HCT116 (cell line): ENCODE data around the gene EIF2AK3.

Source experiments
- CEBPB ChIP-seq: IDR thresholded peaks from 2 replicates; pipeline ENCODE4 v1.6.1; 2012; ENCODE audit warnings: low read depth
- FOSL1 ChIP-seq: IDR thresholded peaks from 2 replicates; pipeline ENCODE4 v1.6.1; 2012; ENCODE audit warnings: low read depth
- POLR2A ChIP-seq: IDR thresholded peaks from 2 replicates; pipeline ENCODE4 v1.7.0; 2011; ENCODE audit warnings: borderline replicate concordance; ENCODE audit not compliant: insufficient read depth, insufficient read length; ENCODE audit errors: extremely low read depth
- POLR2AphosphoS5 ChIP-seq: IDR thresholded peaks from 2 replicates; pipeline ENCODE4 v1.6.1; 2011; ENCODE audit warnings: mild to moderate bottlenecking, low read depth, low read length, moderate library complexity
- TCF7L2 ChIP-seq: IDR thresholded peaks from 2 replicates; pipeline ENCODE4 v1.7.0; 2011; ENCODE audit warnings: borderline replicate concordance, inconsistent platforms; ENCODE audit not compliant: insufficient read depth, insufficient read length; ENCODE audit errors: extremely low read depth
- ZNF274 ChIP-seq: fragments of 200-500 bp; sonication (Bioruptor generic); IDR thresholded peaks from 2 replicates; pipeline ENCODE4 v1.6.1; 2014; ENCODE audit warnings: mild to moderate bottlenecking, low read depth, low read length, inconsistent platforms
- TF ChIP-seq, protein P1 (sequence below), 3 experiments: fragments of 200-600 bp in 1 of 3; sonication (generic) in 1 of 3; IDR thresholded peaks in 2 of 3; conservative IDR thresholded peaks in 1 of 3; 2 replicates each; pipeline ENCODE4 v1.5.1; 2012 to 2017; ENCODE audit warnings: low read depth in 2 of 3, low read length in 2 of 3, antibody characterized with exemption in 1 of 3, borderline replicate concordance in 1 of 3, control low read depth in 1 of 3, mild to moderate bottlenecking in 1 of 3, mixed read lengths in 1 of 3, mixed run types in 1 of 3, moderate library complexity in 1 of 3; ENCODE audit not compliant: insufficient read depth in 1 of 3

- TF ChIP-seq, protein P1, sequence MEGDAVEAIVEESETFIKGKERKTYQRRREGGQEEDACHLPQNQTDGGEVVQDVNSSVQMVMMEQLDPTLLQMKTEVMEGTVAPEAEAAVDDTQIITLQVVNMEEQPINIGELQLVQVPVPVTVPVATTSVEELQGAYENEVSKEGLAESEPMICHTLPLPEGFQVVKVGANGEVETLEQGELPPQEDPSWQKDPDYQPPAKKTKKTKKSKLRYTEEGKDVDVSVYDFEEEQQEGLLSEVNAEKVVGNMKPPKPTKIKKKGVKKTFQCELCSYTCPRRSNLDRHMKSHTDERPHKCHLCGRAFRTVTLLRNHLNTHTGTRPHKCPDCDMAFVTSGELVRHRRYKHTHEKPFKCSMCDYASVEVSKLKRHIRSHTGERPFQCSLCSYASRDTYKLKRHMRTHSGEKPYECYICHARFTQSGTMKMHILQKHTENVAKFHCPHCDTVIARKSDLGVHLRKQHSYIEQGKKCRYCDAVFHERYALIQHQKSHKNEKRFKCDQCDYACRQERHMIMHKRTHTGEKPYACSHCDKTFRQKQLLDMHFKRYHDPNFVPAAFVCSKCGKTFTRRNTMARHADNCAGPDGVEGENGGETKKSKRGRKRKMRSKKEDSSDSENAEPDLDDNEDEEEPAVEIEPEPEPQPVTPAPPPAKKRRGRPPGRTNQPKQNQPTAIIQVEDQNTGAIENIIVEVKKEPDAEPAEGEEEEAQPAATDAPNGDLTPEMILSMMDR (IDR thresholded peaks at IDR 0.05 in 2 of 3, conservative IDR thresholded peaks at IDR 0.05 in 1 of 3; ENCODE audit: borderline replicate concordance in 1 of 3, insufficient read depth in 1 of 3, low read depth in 2 of 3, low read length in 2 of 3): no peak
- TF ChIP-seq TCF7L2 (no peak), POLR2AphosphoS5 (no peak), POLR2A (no peak), ZNF274 (no peak), FOSL1 (no peak), CEBPB (no peak)
Observed at GRCh38 chr2:88622307-88622706, 5.0 kb downstream of the EIF2AK3 start.
